ENCODE results near the gene RARG. TPM values are rescaled to one million over a fixed set of nuclear protein-coding genes. Genes with fewer than 3 reads are reported as not detected.

The RARG gene
- total RNA-seq, 1 experiment from 2014 or later: 11.8 TPM

GRCh38 chr12:53235164-53235563, 3.2 kb upstream of the RARG start:
- Mint-ChIP-seq H3K27me3 (ENCODE audit: insufficient read depth, unreplicated experiment) (no peaks in the 10 kb centered on the region), H3K27ac (ENCODE audit: unreplicated experiment) (no peak overlapping the region), H3K4me1 (ENCODE audit: low read depth, unreplicated experiment) (peaks cover 14% of the 10 kb centered on the region), H3K36me3 (ENCODE audit: insufficient read depth, unreplicated experiment) (no peaks in the 10 kb centered on the region), H3K4me3 (ENCODE audit: unreplicated experiment) (no peak overlapping the region), H3K9me3 (ENCODE audit: unreplicated experiment) (no peaks in the 10 kb centered on the region)
- no peaks in the 10 kb centered on the region for H3K9me3 ChIP-seq
- no peak overlapping the region for H3K4me3 ChIP-seq (ENCODE audit: low read depth, low read length)
- no peaks in the 10 kb centered on the region for H3K36me3 ChIP-seq (ENCODE audit: control insufficient read depth, insufficient read depth, low read length)
- no peaks in the 10 kb centered on the region for H3K27me3 ChIP-seq (replicated peaks; ENCODE audit: control insufficient read depth, insufficient read depth, low read length)
- no peak for TF ChIP-seq CTCF (IDR thresholded peaks at IDR 0.05; ENCODE audit: insufficient read depth in 1 of 2, low read depth in 1 of 2, low read length in 1 of 2, severe bottlenecking in 1 of 2, unreplicated experiment in 1 of 2)
- ChIA-PET CTCF (no interaction called here), POLR2A (no interaction called here)
- H3K4me1 ChIP-seq: peaks cover 16% of the 10 kb centered on the region
- intact Hi-C loops (cut with micrococcal nuclease; ENCODE audit: unreplicated experiment): no loop called here
- BruUV-seq (replicated peaks): no TSS peak
- DNase-seq: no peak

- DNase-seq: no peak
- Histone ChIP-seq H3K9me3 (no peaks in the 10 kb centered on the region), H3K27me3 (replicated peaks; ENCODE audit: control insufficient read depth, insufficient read depth, low read length) (no peaks in the 10 kb centered on the region), H3K4me3 (ENCODE audit: low read depth, low read length) (no peak overlapping the region), H3K4me1 (peaks cover 23% of the 10 kb centered on the region), H3K36me3 (ENCODE audit: control insufficient read depth, insufficient read depth, low read length) (no peaks in the 10 kb centered on the region)
- Mint-ChIP-seq H3K9me3 (ENCODE audit: unreplicated experiment) (no peaks in the 10 kb centered on the region), H3K27me3 (ENCODE audit: insufficient read depth, unreplicated experiment) (no peaks in the 10 kb centered on the region), H3K4me3 (ENCODE audit: unreplicated experiment) (no peak overlapping the region), H3K27ac (ENCODE audit: unreplicated experiment) (no peak overlapping the region), H3K36me3 (ENCODE audit: insufficient read depth, unreplicated experiment) (no peaks in the 10 kb centered on the region), H3K4me1 (ENCODE audit: low read depth, unreplicated experiment) (peaks cover 18% of the 10 kb centered on the region)
- POLR2A ChIA-PET: interaction anchor here (0.6 kb wide), 2 partner anchors 26 to 267 kb away, joined by 3 read pairs; partner anchors contain the start of gene TARBP2
- CTCF ChIA-PET: no interaction called here
- intact Hi-C loops (cut with micrococcal nuclease; ENCODE audit: unreplicated experiment): no loop called here
- TF ChIP-seq CTCF (IDR thresholded peaks at IDR 0.05; ENCODE audit: insufficient read depth in 1 of 2, low read depth in 1 of 2, low read length in 1 of 2, severe bottlenecking in 1 of 2, unreplicated experiment in 1 of 2): no peak
- BruUV-seq (replicated peaks): no TSS peak
Observed at GRCh38 chr12:53234271-53234914, 2.4 kb upstream of the RARG start.

DNA sequence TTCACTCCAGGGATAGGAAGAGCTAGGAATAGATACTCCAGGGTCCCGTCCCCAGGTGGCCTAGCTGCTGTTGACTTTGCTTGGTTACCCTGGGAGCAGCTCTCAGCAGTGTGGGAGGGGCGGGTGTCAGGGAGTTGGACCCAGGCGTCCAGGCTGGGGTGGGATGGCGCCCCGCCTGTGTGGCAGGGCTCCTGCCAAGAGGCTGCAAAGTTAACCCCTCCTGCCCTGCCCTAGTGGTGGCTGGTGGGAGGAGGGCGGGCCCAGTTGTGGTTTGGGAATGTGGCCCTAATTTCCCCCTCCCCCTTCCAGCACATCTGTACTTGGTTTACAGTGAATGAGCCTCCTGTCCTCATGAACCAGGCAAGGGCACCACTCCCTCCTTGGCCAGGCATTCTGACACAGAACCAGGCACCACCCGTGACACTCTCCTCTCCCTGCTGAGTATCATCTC, 1.7 kb upstream of the RARG start:
- Histone ChIP-seq H3K4me3 (ENCODE audit: low read depth, low read length) (no peak overlapping the region), H3K36me3 (ENCODE audit: control insufficient read depth, insufficient read depth, low read length) (no peaks in the 10 kb centered on the region), H3K27me3 (replicated peaks; ENCODE audit: control insufficient read depth, insufficient read depth, low read length) (no peaks in the 10 kb centered on the region), H3K9me3 (no peaks in the 10 kb centered on the region), H3K4me1 (peaks cover 28% of the 10 kb centered on the region)
- intact Hi-C loops (cut with micrococcal nuclease; ENCODE audit: unreplicated experiment): no loop called here
- ChIA-PET CTCF (no interaction called here), POLR2A (no interaction called here)
- no peak overlapping the region for H3K27ac Mint-ChIP-seq (ENCODE audit: unreplicated experiment)
- TF ChIP-seq CTCF (IDR thresholded peaks at IDR 0.05; ENCODE audit: insufficient read depth in 1 of 2, low read depth in 1 of 2, low read length in 1 of 2, severe bottlenecking in 1 of 2, unreplicated experiment in 1 of 2): no peak
- no peak overlapping the region for H3K4me3 Mint-ChIP-seq (ENCODE audit: unreplicated experiment)
- BruUV-seq (replicated peaks): no TSS peak
- H3K9me3 Mint-ChIP-seq (ENCODE audit: unreplicated experiment): no peaks in the 10 kb centered on the region
- no peaks in the 10 kb centered on the region for H3K27me3 Mint-ChIP-seq (ENCODE audit: insufficient read depth, unreplicated experiment)
- no peak for DNase-seq
- peaks cover 21% of the 10 kb centered on the region for H3K4me1 Mint-ChIP-seq (ENCODE audit: low read depth, unreplicated experiment)
- no peaks in the 10 kb centered on the region for H3K36me3 Mint-ChIP-seq (ENCODE audit: insufficient read depth, unreplicated experiment)
